OCI-LY1 (cell line): Measurements from ENCODE around the gene MAGI2.

Experiments used
- CTCF ChIP-seq: fragments of 200-600 bp; sonication (generic), shearing (Covaris generic); IDR thresholded peaks from 2 replicates; pipeline ENCODE4 v1.5.1; 2017; ENCODE audit warnings: mild to moderate bottlenecking, antibody characterized with exemption, low read length, moderate library complexity, mixed read lengths
- EZH2 ChIP-seq: fragments of 200-600 bp; sonication (generic), shearing (Covaris generic); IDR thresholded peaks from 2 replicates; pipeline ENCODE4 v1.8.0; 2017; ENCODE audit warnings: borderline replicate concordance, mixed run types, mild to moderate bottlenecking, antibody characterized with exemption, low read length, moderate library complexity, mixed read lengths

GRCh38 chr7:78345293-78345911 lies 1108.1 kb downstream of the MAGI2 start:
- no peak for TF ChIP-seq CTCF
- TF ChIP-seq EZH2 = no peak
